ENCODE data around the gene GRIK3. TPM values are rescaled to one million over a fixed set of nuclear protein-coding genes. Genes with fewer than 3 reads are reported as not detected.

GRIK3 gene
- total RNA-seq, 3 donors from 2014 or later (not counting 1 experiment from before 2014, with no cell fraction given) = not detected

- ATAC-seq (no peak), DNase-seq (no peak)
- peaks cover 6 to 8% of the 10 kb centered on the region in 2 donors for H3K27me3 Mint-ChIP-seq (ENCODE audit: low read depth in 2 of 2)
- Histone ChIP-seq H3K4me3 (ENCODE audit: low read length) (no peak overlapping the region), H3K27me3 (ENCODE audit: control insufficient read depth, insufficient read depth, low read length) (no peaks in the 10 kb centered on the region), H3K9me3 (ENCODE audit: control insufficient read depth, insufficient read depth, low read length) (no peaks in the 10 kb centered on the region), H3K36me3 (ENCODE audit: control insufficient read depth, insufficient read depth, low read length) (no peaks in the 10 kb centered on the region), H3K27ac (ENCODE audit: low read length) (no peak overlapping the region), H3K4me1 (ENCODE audit: control insufficient read depth, insufficient read depth, low read length) (no peaks in the 10 kb centered on the region)
- no peaks in the 10 kb centered on the region for H3K36me3 Mint-ChIP-seq
- no peaks in the 10 kb centered on the region for H3K4me1 Mint-ChIP-seq
- H3K4me3 Mint-ChIP-seq = no peak overlapping the region
- H3K27ac Mint-ChIP-seq = no peak overlapping the region
- WGBS (ENCODE audit: insufficient coverage) = 85% methylated on average over 7 of the region's 12 CpGs
- TF ChIP-seq CTCF (IDR thresholded peaks at IDR 0.05) = no peak
- intact Hi-C loops (cut with micrococcal nuclease) = no loop called here
- no peaks in the 10 kb centered on the region for H3K9me3 Mint-ChIP-seq
Measured at GRCh38 chr1:36755303-36756230, 278.7 kb downstream of the GRIK3 start.

GRCh38 chr1:36754366-36754765, 279.9 kb downstream of the GRIK3 start:
- DNase-seq (no peak), ATAC-seq (no peak)
- Histone ChIP-seq H3K4me1 (ENCODE audit: control insufficient read depth, insufficient read depth, low read length) (no peaks in the 10 kb centered on the region), H3K36me3 (ENCODE audit: control insufficient read depth, insufficient read depth, low read length) (no peaks in the 10 kb centered on the region), H3K27ac (ENCODE audit: low read length) (no peak overlapping the region), H3K27me3 (ENCODE audit: control insufficient read depth, insufficient read depth, low read length) (no peaks in the 10 kb centered on the region), H3K4me3 (ENCODE audit: low read length) (no peak overlapping the region), H3K9me3 (ENCODE audit: control insufficient read depth, insufficient read depth, low read length) (no peaks in the 10 kb centered on the region)
- Mint-ChIP-seq H3K27me3 (ENCODE audit: low read depth in 2 of 2) (peaks cover 6 to 8% of the 10 kb centered on the region in 2 donors), H3K9me3 (no peaks in the 10 kb centered on the region), H3K4me1 (no peaks in the 10 kb centered on the region), H3K36me3 (no peaks in the 10 kb centered on the region), H3K27ac (no peak overlapping the region), H3K4me3 (no peak overlapping the region)
- intact Hi-C loops (cut with micrococcal nuclease) = no loop called here
- TF ChIP-seq CTCF (IDR thresholded peaks at IDR 0.05) = no peak
- 96% methylated on average over 1 of the region's 1 CpG for WGBS (ENCODE audit: insufficient coverage)

GRCh38 chr1:36753451-36753850, 280.9 kb downstream of the GRIK3 start:
- no peak for TF ChIP-seq CTCF (IDR thresholded peaks at IDR 0.05)
- Mint-ChIP-seq H3K4me1 (no peaks in the 10 kb centered on the region), H3K4me3 (no peak overlapping the region), H3K27me3 (ENCODE audit: low read depth in 2 of 2) (peaks cover 8 to 16% of the 10 kb centered on the region in 2 donors), H3K27ac (no peak overlapping the region), H3K9me3 (no peaks in the 10 kb centered on the region), H3K36me3 (no peaks in the 10 kb centered on the region)
- intact Hi-C loops (cut with micrococcal nuclease) = no loop called here
- Histone ChIP-seq H3K9me3 (ENCODE audit: control insufficient read depth, insufficient read depth, low read length) (no peaks in the 10 kb centered on the region), H3K27me3 (ENCODE audit: control insufficient read depth, insufficient read depth, low read length) (no peaks in the 10 kb centered on the region), H3K27ac (ENCODE audit: low read length) (no peak overlapping the region), H3K36me3 (ENCODE audit: control insufficient read depth, insufficient read depth, low read length) (no peaks in the 10 kb centered on the region), H3K4me1 (ENCODE audit: control insufficient read depth, insufficient read depth, low read length) (no peaks in the 10 kb centered on the region), H3K4me3 (ENCODE audit: low read length) (no peak overlapping the region)
- DNase-seq (no peak), ATAC-seq (no peak)
- WGBS (ENCODE audit: insufficient coverage) = 83% methylated on average over 4 of the region's 7 CpGs
